ENCODE results near the gene INTS11. TPM values are rescaled to one million over a fixed set of nuclear protein-coding genes. Genes with fewer than 3 reads are reported as not detected.

INTS11 gene
- total and polyA plus RNA-seq, 2 of the 13 experiments (the other 11 are each of a cell fraction or from before 2014, with no cell fraction given), result 52.8 to 94.8 TPM

DNA sequence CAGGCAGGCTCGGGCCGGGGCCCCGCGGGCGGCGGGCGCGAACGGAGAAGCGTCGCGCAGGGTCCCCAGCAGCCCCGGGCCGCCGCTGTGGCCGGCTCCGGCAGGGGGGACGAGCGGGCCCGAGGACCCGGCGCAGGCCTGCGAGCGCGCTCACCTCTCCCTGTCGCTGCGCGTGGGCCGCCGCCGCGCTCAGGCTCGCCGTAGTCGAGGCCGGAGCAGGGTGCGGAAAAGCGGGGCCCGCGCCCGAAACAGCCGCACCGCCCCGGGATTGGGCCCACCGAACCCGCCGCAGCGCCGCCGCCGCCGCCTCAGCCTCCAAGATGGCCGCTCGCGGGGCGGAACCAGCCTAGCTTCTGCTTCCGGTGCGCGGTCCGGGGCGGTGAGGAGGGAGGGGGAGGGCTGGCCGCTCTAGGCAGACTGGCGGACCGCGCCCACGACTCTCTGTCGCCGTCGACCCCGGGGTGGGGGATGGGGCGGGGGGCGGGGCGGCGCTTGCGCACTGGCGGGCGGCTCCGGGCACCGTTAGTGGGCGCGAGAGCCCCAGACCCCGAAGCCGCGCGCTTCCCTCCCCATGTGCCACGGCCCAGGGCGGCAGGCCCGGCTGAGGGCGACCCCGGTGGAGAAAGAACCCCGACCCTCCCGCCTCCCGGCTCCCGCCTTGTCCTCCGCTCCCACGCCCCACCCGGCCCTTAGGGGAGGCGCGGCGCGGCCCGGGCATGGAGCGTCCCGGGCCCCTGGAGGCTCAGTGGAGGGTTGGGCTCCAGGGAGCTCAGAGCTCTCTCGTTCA, 50.8 kb downstream of the INTS11 start, which contains the start of gene UBE2J2 (continued):
- no peak for TF ChIP-seq LCORL (IDR thresholded peaks at IDR 0.05)
- TF ChIP-seq LCORL (CRISPR knock-in tag; IDR thresholded peaks at IDR 0.05), result 0 out of 2 replicates have a peak, but pooled peaks have one; percentile 59
- TF ChIP-seq, protein P1, sequence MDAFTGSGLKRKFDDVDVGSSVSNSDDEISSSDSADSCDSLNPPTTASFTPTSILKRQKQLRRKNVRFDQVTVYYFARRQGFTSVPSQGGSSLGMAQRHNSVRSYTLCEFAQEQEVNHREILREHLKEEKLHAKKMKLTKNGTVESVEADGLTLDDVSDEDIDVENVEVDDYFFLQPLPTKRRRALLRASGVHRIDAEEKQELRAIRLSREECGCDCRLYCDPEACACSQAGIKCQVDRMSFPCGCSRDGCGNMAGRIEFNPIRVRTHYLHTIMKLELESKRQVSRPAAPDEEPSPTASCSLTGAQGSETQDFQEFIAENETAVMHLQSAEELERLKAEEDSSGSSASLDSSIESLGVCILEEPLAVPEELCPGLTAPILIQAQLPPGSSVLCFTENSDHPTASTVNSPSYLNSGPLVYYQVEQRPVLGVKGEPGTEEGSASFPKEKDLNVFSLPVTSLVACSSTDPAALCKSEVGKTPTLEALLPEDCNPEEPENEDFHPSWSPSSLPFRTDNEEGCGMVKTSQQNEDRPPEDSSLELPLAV (CRISPR knock-in tag; conservative IDR thresholded peaks at IDR 0.05; ENCODE audit: low read depth), result 0 out of 2 replicates have a peak, but pooled peaks have one; percentile 55
- TF ChIP-seq ZNF331 (CRISPR knock-in tag; IDR thresholded peaks at IDR 0.05), result peak; percentile 42; the same call in 1 of the 2 replicates
- TF ChIP-seq SRY (CRISPR knock-in tag; IDR thresholded peaks at IDR 0.05), result 0 out of 2 replicates have a peak, but pooled peaks have one; percentile 23
- TF ChIP-seq MAZ (IDR thresholded peaks at IDR 0.05; ENCODE audit: borderline replicate concordance, low read depth, low read length), result peak; percentile 35; the same call in 1 of the 2 replicates
- TF ChIP-seq MAZ (CRISPR knock-in tag; IDR thresholded peaks at IDR 0.05; ENCODE audit: low read depth), result peak; percentile 87
- TF ChIP-seq TAF1 (CRISPR knock-in tag; IDR thresholded peaks at IDR 0.05), result peak; percentile 71
- no peak; the same call in 1 of the 2 replicates for TF ChIP-seq ZSCAN20 (CRISPR knock-in tag; IDR thresholded peaks at IDR 0.05; ENCODE audit: borderline replicate concordance)
- peak; percentile 94 for TF ChIP-seq ZFY (CRISPR knock-in tag; IDR thresholded peaks at IDR 0.05)
- TF ChIP-seq ZNF678 (CRISPR knock-in tag; IDR thresholded peaks at IDR 0.05), result peak; percentile 58; the same call in 1 of the 2 replicates
- TF ChIP-seq, protein P2, sequence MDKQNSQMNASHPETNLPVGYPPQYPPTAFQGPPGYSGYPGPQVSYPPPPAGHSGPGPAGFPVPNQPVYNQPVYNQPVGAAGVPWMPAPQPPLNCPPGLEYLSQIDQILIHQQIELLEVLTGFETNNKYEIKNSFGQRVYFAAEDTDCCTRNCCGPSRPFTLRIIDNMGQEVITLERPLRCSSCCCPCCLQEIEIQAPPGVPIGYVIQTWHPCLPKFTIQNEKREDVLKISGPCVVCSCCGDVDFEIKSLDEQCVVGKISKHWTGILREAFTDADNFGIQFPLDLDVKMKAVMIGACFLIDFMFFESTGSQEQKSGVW (CRISPR knock-in tag; IDR thresholded peaks at IDR 0.05; ENCODE audit: borderline replicate concordance), result no peak
- TF ChIP-seq ZNF317 (CRISPR knock-in tag; IDR thresholded peaks at IDR 0.05), result 0 out of 2 replicates have a peak, but pooled peaks have one; percentile 41
- TF ChIP-seq ZSCAN31 (CRISPR knock-in tag; IDR thresholded peaks at IDR 0.05; ENCODE audit: low read depth), result peak; percentile 29; the same call in 1 of the 2 replicates
- 0 out of 2 replicates have a peak, but pooled peaks have one; percentile 74 for TF ChIP-seq ZNF274 (CRISPR knock-in tag; IDR thresholded peaks at IDR 0.05)
- TF ChIP-seq, protein P3, sequence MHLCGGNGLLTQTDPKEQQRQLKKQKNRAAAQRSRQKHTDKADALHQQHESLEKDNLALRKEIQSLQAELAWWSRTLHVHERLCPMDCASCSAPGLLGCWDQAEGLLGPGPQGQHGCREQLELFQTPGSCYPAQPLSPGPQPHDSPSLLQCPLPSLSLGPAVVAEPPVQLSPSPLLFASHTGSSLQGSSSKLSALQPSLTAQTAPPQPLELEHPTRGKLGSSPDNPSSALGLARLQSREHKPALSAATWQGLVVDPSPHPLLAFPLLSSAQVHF (CRISPR knock-in tag; IDR thresholded peaks at IDR 0.05), result no peak
- peak; percentile 78 for TF ChIP-seq POLR2AphosphoS5 (IDR thresholded peaks at IDR 0.05; ENCODE audit: low read depth, low read length)
- TF ChIP-seq ZNF501 (CRISPR knock-in tag; IDR thresholded peaks at IDR 0.05), result peak; percentile 68
- no peak for TF ChIP-seq HNRNPLL (IDR thresholded peaks at IDR 0.05; ENCODE audit: low read depth, low read length, poor library complexity, severe bottlenecking)
- peak; percentile 47 for TF ChIP-seq RXRA (CRISPR knock-in tag; IDR thresholded peaks at IDR 0.05)
- peak; percentile 24; the same call in 1 of the 2 replicates for TF ChIP-seq HOXD1 (CRISPR knock-in tag; IDR thresholded peaks at IDR 0.05)
- peak; percentile 82 for TF ChIP-seq FOXC1 (CRISPR knock-in tag; IDR thresholded peaks at IDR 0.05; ENCODE audit: borderline replicate concordance)
- peak; percentile 68 for TF ChIP-seq ZBTB7B (CRISPR knock-in tag; IDR thresholded peaks at IDR 0.05)
- peak; percentile 18 for TF ChIP-seq TEAD3 (CRISPR knock-in tag; optimal IDR thresholded peaks at IDR 0.05; ENCODE audit: borderline replicate concordance)
- TF ChIP-seq KLF6 (CRISPR knock-in tag; IDR thresholded peaks at IDR 0.05), result peak; percentile 83; the same call in 1 of the 2 replicates
- TF ChIP-seq, protein P4, sequence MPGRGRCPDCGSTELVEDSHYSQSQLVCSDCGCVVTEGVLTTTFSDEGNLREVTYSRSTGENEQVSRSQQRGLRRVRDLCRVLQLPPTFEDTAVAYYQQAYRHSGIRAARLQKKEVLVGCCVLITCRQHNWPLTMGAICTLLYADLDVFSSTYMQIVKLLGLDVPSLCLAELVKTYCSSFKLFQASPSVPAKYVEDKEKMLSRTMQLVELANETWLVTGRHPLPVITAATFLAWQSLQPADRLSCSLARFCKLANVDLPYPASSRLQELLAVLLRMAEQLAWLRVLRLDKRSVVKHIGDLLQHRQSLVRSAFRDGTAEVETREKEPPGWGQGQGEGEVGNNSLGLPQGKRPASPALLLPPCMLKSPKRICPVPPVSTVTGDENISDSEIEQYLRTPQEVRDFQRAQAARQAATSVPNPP (CRISPR knock-in tag; IDR thresholded peaks at IDR 0.05), result 0 out of 2 replicates have a peak, but pooled peaks have one; percentile 50
